NT2/D1 (cell line): ENCODE data around the gene GLIPR2.

Source experiments
- SUZ12 ChIP-seq: IDR thresholded peaks from 2 replicates; pipeline ENCODE4 v1.6.1; 2011; ENCODE audit not compliant: insufficient read length, insufficient read depth; ENCODE audit errors: extremely low read depth
- YY1 ChIP-seq: IDR thresholded peaks from 2 replicates; pipeline ENCODE4 v1.6.1; 2011; ENCODE audit not compliant: insufficient read length, insufficient read depth
- ZNF274 ChIP-seq: IDR thresholded peaks from 2 replicates; pipeline ENCODE4 v1.6.1; 2011; ENCODE audit warnings: mild to moderate bottlenecking, low read depth, low read length

DNA sequence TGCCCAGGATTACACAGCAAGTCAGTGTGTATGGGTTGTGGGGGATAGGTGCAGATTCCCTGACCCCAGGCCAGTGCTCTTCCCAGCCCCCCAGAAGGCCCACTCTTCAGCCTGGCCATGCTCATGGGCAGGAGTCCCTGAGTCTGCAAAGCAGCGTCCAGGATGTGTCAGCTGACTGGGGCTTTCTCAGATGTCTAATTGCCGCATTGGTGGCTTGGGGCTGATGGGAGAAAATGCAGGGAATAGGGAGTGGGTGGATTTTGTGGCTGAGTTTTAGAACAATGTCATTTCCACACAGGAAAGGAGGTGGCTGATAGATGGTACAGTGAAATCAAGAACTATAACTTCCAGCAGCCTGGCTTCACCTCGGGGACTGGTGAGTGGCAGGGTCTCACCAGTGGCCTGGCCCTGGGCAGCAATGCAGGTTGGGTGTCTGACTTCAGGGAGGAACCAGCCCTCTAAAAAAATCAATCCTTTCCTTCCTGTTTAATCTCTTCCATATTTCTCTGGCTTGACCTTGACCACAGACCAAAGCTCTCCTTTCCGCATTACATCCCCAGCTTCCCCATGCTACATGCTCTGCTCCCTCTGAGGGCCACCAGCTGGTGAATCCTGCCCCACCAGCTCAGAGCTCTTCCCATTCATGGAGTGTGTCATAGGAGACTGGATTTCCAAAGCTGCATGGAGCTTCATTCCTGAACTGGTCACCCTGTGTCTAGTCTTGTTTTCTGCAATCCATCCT, 14.2 kb downstream of the GLIPR2 start:
- TF ChIP-seq ZNF274 (no peak), YY1 (no peak), SUZ12 (no peak)
